ENCODE results near the gene AASS. TPM values are rescaled to one million over a fixed set of nuclear protein-coding genes. Genes with fewer than 3 reads are reported as not detected.

AASS gene
- polyA plus RNA-seq, 1 donor = 29.6 TPM

DNA sequence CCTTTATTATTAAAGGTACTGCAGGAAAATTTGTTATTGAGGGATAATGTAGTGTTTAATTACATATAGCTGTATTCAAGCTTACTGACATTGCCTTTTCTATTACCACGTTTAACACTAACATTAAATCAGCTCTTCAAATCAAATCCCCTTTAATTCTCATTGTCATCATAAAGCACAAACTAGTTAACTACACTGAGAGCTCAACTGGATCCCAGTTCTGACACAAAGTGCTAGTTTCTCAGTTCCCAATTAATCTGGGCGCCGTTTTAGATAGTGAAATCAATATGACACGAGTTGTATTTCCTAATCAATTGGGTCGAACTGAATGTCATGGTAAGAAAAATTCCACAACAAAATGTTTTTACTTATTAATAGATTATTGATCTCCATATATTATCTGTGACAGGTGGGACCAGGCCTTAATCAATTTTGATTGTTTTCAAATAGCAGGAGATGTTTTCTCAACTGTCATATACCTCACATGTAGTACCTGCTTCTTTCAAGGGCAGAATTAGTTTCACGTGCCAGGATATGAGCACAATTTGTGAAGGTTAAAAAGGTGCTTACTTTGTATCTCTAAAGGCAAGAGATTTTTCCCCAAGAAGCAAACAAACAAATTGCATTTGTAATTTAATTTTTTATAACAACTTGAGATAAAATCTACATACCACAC is 71.0 kb downstream of the AASS start:
- 77% methylated on average over 2 of the region's 6 CpGs for WGBS (ENCODE audit: insufficient coverage, low lambda C conversion rate)
- H3K36me3 ChIP-seq (ENCODE audit: control insufficient read depth, insufficient read depth, low read length) = peaks cover 5% of the 10 kb centered on the region
- no peaks in the 10 kb centered on the region for H3K4me1 ChIP-seq (ENCODE audit: control insufficient read depth, insufficient read depth, low read length)
- no peak for DNase-seq
- no peaks in the 10 kb centered on the region for H3K9me3 ChIP-seq (ENCODE audit: control insufficient read depth, low read depth, low read length)
- no peak overlapping the region for H3K27ac ChIP-seq (ENCODE audit: low read length)
- no peaks in the 10 kb centered on the region for H3K27me3 ChIP-seq (ENCODE audit: control insufficient read depth, insufficient read depth, low read length)
- H3K4me3 ChIP-seq (ENCODE audit: low read length) = no peak overlapping the region

DNA sequence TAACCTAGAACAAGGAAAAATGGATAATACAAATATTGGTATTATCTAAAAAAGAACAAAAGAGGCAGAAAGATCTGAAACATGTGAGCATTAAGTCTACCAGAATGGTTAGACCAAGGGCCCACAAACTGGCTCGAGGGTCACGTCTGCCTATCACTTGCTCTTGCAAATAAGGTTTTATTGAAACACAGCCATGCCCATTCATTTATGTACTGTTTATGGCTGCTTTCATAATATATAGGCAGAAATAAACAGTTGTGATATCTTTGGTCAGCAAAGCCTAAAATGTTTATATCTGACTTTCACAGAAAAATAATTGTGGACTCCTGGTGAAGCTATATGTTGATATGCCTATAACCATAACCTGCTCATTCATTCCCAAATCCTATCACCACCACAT is 71.8 kb downstream of the AASS start:
- Histone ChIP-seq H3K4me1 (ENCODE audit: control insufficient read depth, insufficient read depth, low read length) (no peaks in the 10 kb centered on the region), H3K27me3 (ENCODE audit: control insufficient read depth, insufficient read depth, low read length) (no peaks in the 10 kb centered on the region), H3K9me3 (ENCODE audit: control insufficient read depth, low read depth, low read length) (no peaks in the 10 kb centered on the region), H3K36me3 (ENCODE audit: control insufficient read depth, insufficient read depth, low read length) (no peaks in the 10 kb centered on the region), H3K27ac (ENCODE audit: low read length) (no peak overlapping the region), H3K4me3 (ENCODE audit: low read length) (no peak overlapping the region)
- WGBS (ENCODE audit: insufficient coverage, low lambda C conversion rate) = no CpG with 5 or more reads among the region's 2 CpGs
- no peak for DNase-seq

DNA sequence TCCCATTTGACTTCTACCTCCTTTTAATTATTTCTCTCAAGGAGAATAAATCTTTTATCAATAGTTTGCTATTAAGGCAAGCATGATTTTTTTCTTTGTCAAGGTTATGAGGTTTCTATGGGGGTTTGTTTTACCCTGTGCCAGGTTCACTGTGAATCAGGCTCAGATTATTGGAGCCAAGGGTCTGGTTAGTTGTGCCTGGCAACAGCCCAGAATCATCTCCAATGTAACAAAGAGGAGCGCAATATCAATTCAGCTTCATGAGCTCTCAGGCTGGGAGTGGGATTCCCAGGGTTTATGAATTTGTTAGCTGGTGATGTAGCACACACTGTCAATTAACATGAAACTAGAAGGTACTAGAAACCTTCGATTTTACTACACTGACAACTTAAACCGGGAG is 73.2 kb downstream of the AASS start:
- Histone ChIP-seq H3K27me3 (ENCODE audit: control insufficient read depth, insufficient read depth, low read length) (no peaks in the 10 kb centered on the region), H3K27ac (ENCODE audit: low read length) (no peak overlapping the region), H3K9me3 (ENCODE audit: control insufficient read depth, low read depth, low read length) (no peaks in the 10 kb centered on the region), H3K36me3 (ENCODE audit: control insufficient read depth, insufficient read depth, low read length) (no peaks in the 10 kb centered on the region), H3K4me1 (ENCODE audit: control insufficient read depth, insufficient read depth, low read length) (no peaks in the 10 kb centered on the region), H3K4me3 (ENCODE audit: low read length) (no peak overlapping the region)
- DNase-seq = no peak
- 94% methylated on average over 2 of the region's 3 CpGs for WGBS (ENCODE audit: insufficient coverage, low lambda C conversion rate)

DNA sequence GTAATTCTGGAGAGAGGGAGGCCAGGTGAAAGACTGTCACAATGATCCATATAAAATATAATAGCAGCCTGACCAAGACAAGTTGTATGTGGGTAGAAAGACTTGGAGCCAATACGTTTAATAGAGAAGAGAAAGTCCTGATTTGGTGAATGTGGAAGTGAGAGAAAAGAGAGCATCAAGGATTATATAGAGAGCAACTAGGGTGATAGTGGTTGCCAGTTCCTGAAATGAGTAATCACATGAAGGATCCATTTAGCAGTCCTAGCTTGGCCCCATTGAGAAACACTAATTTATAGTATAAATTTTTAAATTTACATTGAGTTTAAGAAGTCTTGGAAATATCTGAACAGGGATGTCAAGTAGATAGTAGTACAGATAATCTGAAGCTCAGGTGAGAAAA is 74.0 kb downstream of the AASS start:
- 50% methylated on average over 1 of the region's 1 CpG for WGBS (ENCODE audit: insufficient coverage, low lambda C conversion rate)
- DNase-seq = no peak
- H3K36me3 ChIP-seq (ENCODE audit: control insufficient read depth, insufficient read depth, low read length) = no peaks in the 10 kb centered on the region
- H3K27me3 ChIP-seq (ENCODE audit: control insufficient read depth, insufficient read depth, low read length) = no peaks in the 10 kb centered on the region
- no peak overlapping the region for H3K4me3 ChIP-seq (ENCODE audit: low read length)
- H3K27ac ChIP-seq (ENCODE audit: low read length) = no peak overlapping the region
- no peaks in the 10 kb centered on the region for H3K9me3 ChIP-seq (ENCODE audit: control insufficient read depth, low read depth, low read length)
- no peaks in the 10 kb centered on the region for H3K4me1 ChIP-seq (ENCODE audit: control insufficient read depth, insufficient read depth, low read length)

DNA sequence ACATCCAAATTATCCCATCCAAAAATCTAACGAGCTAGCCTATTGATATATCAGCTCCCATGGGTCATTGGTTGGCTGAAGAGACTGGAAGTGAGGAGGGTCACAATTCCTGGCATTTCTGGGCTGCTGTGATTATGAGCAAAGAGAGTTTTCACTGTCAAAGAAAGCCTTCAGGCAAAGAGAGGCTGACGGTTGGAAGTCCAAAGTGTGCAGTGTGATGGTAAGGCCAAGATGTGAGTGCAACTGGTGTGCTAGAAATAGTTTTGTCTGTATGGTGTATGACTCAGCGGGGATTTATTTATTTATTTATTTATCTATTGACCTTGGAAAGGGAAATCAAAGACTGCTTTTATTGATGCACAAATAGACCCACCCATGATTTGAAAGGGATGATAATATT is 75.0 kb downstream of the AASS start:
- Histone ChIP-seq H3K9me3 (ENCODE audit: control insufficient read depth, low read depth, low read length) (no peaks in the 10 kb centered on the region), H3K36me3 (ENCODE audit: control insufficient read depth, insufficient read depth, low read length) (no peaks in the 10 kb centered on the region), H3K27ac (ENCODE audit: low read length) (no peak overlapping the region), H3K4me3 (ENCODE audit: low read length) (no peak overlapping the region), H3K4me1 (ENCODE audit: control insufficient read depth, insufficient read depth, low read length) (no peaks in the 10 kb centered on the region), H3K27me3 (ENCODE audit: control insufficient read depth, insufficient read depth, low read length) (no peaks in the 10 kb centered on the region)
- no CpG with 5 or more reads among the region's 3 CpGs for WGBS (ENCODE audit: insufficient coverage, low lambda C conversion rate)
- DNase-seq = no peak

DNA sequence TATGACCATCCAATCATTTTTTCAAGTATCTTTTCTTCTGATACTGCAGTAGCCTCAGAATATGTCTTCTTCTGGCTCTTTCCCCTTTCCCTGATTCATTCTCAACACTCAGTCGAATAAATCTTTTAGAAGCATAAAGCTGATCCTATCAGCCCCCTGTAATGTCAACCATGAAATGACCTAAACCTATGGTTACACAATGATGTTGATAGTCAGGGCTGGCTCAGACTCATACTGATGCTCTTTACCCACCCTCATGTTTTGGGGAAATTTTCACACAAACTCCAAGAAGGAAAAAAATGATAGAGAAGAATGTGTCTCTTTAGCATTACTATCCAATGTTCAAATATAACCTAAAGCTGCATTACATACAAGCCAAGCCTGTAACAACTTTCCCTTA is 76.0 kb downstream of the AASS start:
- H3K4me1 ChIP-seq (ENCODE audit: control insufficient read depth, insufficient read depth, low read length) = no peaks in the 10 kb centered on the region
- H3K27ac ChIP-seq (ENCODE audit: low read length) = no peak overlapping the region
- no peak overlapping the region for H3K4me3 ChIP-seq (ENCODE audit: low read length)
- H3K27me3 ChIP-seq (ENCODE audit: control insufficient read depth, insufficient read depth, low read length) = no peaks in the 10 kb centered on the region
- no peaks in the 10 kb centered on the region for H3K9me3 ChIP-seq (ENCODE audit: control insufficient read depth, low read depth, low read length)
- H3K36me3 ChIP-seq (ENCODE audit: control insufficient read depth, insufficient read depth, low read length) = no peaks in the 10 kb centered on the region
- no peak for DNase-seq
- WGBS (ENCODE audit: insufficient coverage, low lambda C conversion rate) = 100% methylated on average over 1 of the region's 1 CpG

DNA sequence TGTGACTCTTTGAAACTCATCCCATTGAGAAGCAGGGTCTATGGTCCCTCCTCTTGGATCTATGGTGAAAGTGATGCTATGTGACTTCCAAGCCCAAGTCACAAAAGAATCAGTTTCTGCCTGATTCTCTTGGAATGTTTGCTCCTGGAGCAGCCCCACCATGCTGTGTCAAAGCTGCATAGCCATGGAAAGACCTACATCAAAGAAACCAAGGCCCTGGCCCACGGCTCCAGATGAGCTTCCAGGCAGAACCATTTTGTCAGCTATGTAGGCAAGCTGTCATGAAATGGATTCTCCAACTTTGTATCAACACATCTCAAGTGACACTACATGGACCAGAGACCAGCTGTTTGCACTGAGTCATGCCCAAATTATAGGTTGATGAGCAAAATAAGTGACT is 77.0 kb downstream of the AASS start:
- WGBS (ENCODE audit: insufficient coverage, low lambda C conversion rate) = no CpG with 5 or more reads among the region's 1 CpG
- H3K27me3 ChIP-seq (ENCODE audit: control insufficient read depth, insufficient read depth, low read length) = no peaks in the 10 kb centered on the region

DNA sequence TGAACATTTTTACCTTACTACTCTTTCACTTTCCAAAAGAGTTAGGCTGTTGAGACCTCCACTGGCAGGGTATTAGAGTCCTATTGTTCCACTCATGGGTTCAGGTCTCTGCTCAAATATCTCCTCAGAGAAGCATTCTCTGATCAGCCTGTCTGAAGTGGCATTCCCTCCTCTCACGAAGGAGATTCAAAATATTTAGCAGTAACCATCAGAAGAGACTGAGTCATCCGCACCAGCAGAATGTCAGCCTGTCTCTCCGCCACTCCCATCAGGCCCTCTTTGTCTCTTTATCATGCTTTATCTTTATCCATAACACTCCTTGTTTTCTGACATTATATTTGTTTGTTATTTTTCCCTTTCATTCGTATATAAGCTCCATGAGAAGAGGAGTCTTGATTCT is 79.1 kb downstream of the AASS start:
- Histone ChIP-seq H3K36me3 (ENCODE audit: control insufficient read depth, insufficient read depth, low read length) (no peaks in the 10 kb centered on the region), H3K4me1 (ENCODE audit: control insufficient read depth, insufficient read depth, low read length) (no peaks in the 10 kb centered on the region), H3K4me3 (ENCODE audit: low read length) (no peak overlapping the region), H3K9me3 (ENCODE audit: control insufficient read depth, low read depth, low read length) (no peaks in the 10 kb centered on the region), H3K27ac (ENCODE audit: low read length) (no peak overlapping the region), H3K27me3 (ENCODE audit: control insufficient read depth, insufficient read depth, low read length) (no peaks in the 10 kb centered on the region)
- WGBS (ENCODE audit: insufficient coverage, low lambda C conversion rate) = 77% methylated on average over 4 of the region's 4 CpGs
- DNase-seq = no peak

More for the DNA sequence above, 77.0 kb downstream of the AASS start:
- Histone ChIP-seq H3K27ac (ENCODE audit: low read length) (no peak overlapping the region), H3K36me3 (ENCODE audit: control insufficient read depth, insufficient read depth, low read length) (no peaks in the 10 kb centered on the region), H3K4me1 (ENCODE audit: control insufficient read depth, insufficient read depth, low read length) (no peaks in the 10 kb centered on the region), H3K9me3 (ENCODE audit: control insufficient read depth, low read depth, low read length) (no peaks in the 10 kb centered on the region), H3K4me3 (ENCODE audit: low read length) (no peak overlapping the region)
- no peak for DNase-seq

DNA sequence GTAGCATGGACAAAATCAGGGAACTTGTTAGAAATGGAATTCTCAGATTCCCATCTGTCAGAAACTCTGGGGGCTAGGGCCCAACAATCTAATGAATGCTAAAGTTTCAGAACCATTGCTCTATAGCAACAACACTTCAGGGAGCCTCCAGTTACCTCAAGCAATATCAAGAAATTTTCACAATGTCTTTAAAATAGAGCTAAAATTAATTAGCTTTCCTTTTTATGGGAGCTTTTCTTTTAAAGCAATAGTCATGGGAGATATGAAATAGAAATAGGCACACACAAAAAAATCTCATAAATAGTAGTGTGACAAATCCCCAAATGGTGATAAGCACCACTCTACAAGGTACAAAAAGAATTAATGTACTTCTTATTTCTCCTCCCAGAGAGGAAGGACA is 80.9 kb downstream of the AASS start:
- Histone ChIP-seq H3K36me3 (ENCODE audit: control insufficient read depth, insufficient read depth, low read length) (no peaks in the 10 kb centered on the region), H3K4me3 (ENCODE audit: low read length) (no peak overlapping the region), H3K9me3 (ENCODE audit: control insufficient read depth, low read depth, low read length) (no peaks in the 10 kb centered on the region), H3K4me1 (ENCODE audit: control insufficient read depth, insufficient read depth, low read length) (no peaks in the 10 kb centered on the region), H3K27me3 (ENCODE audit: control insufficient read depth, insufficient read depth, low read length) (no peaks in the 10 kb centered on the region), H3K27ac (ENCODE audit: low read length) (no peak overlapping the region)
- DNase-seq = no peak

DNA sequence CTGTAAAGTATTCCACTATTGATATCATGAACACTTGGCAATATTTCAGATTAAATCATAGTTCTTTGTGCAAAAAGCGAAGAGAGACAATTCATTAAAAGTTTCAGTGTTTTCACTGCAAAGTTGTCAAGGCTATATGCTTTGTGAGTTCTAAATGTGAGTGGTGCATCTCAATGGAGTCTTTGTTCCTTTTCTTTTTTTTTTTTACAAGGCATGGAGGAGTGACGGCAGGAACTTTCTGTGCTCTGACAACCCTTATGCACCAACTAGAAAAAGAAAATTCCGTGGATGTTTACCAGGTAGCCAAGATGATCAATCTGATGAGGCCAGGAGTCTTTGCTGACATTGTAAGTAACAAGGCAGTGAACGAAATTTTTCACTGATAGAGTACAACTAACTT is 84.5 kb downstream of the AASS start:
- no peaks in the 10 kb centered on the region for H3K27me3 ChIP-seq (ENCODE audit: control insufficient read depth, insufficient read depth, low read length)
- H3K4me1 ChIP-seq (ENCODE audit: control insufficient read depth, insufficient read depth, low read length) = no peaks in the 10 kb centered on the region
- H3K27ac ChIP-seq (ENCODE audit: low read length) = no peak overlapping the region
- no peaks in the 10 kb centered on the region for H3K36me3 ChIP-seq (ENCODE audit: control insufficient read depth, insufficient read depth, low read length)
- 100% methylated on average over 1 of the region's 4 CpGs for WGBS (ENCODE audit: insufficient coverage, low lambda C conversion rate)
- DNase-seq = no peak
- H3K4me3 ChIP-seq (ENCODE audit: low read length) = no peak overlapping the region
- H3K9me3 ChIP-seq (ENCODE audit: control insufficient read depth, low read depth, low read length) = no peaks in the 10 kb centered on the region

DNA sequence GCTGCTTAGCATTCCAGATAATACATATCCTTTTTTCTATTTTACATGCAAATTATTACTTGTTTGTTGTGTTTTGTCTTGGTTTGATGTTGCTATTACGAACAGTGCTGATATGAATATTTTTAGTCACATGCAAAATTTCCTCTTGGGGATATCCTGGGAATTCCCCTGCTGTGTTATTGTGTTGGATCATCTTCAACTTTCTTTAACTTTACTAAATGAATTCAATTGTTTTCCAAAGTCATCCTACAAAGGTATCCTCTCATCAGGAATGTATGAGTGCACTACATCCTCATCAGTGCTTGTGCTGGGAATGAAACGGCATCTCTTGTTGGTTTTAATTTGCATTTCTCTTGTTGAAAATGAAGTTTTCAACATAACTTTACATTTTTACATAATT is 87.1 kb downstream of the AASS start:
- H3K9me3 ChIP-seq (ENCODE audit: control insufficient read depth, low read depth, low read length) = no peaks in the 10 kb centered on the region
- 67% methylated on average over 1 of the region's 2 CpGs for WGBS (ENCODE audit: insufficient coverage, low lambda C conversion rate)
- DNase-seq = no peak
- no peaks in the 10 kb centered on the region for H3K4me1 ChIP-seq (ENCODE audit: control insufficient read depth, insufficient read depth, low read length)
- no peaks in the 10 kb centered on the region for H3K36me3 ChIP-seq (ENCODE audit: control insufficient read depth, insufficient read depth, low read length)
- H3K27me3 ChIP-seq (ENCODE audit: control insufficient read depth, insufficient read depth, low read length) = no peaks in the 10 kb centered on the region
- no peak overlapping the region for H3K27ac ChIP-seq (ENCODE audit: low read length)
- H3K4me3 ChIP-seq (ENCODE audit: low read length) = no peak overlapping the region

All from large intestine (tissue), 3 donors.